Natural killer cell (primary cell): ENCODE results near the gene RPP25L. TPM values are rescaled to one million over a fixed set of nuclear protein-coding genes. Genes with fewer than 3 reads are reported as not detected.

Source experiments
- ATAC-seq, 3 donors: fragments of 150-1000 bp in 2 of 3; fragments of 200-7000 bp in 1 of 3; cut with Tn5 transposase; 1 replicate in 1 of 3; 2 replicates in 2 of 3; pipeline ENCODE4 v1.10.0; 2021; ENCODE audit warnings: mild to moderate bottlenecking in 2 of 3, moderate library complexity in 2 of 3
- DNase-seq, 2 donors: peaks; one replicate each; pipeline versions ENCODE4 v3.0.0 to v3.0.0-alpha.2; 2013 to 2021; ENCODE audit warnings: mixed read lengths in 1 of 2
- H3K27ac ChIP-seq: one replicate; pipeline ENCODE4 v1.5.1; 2013; ENCODE audit warnings: mild to moderate bottlenecking, low read length
- H3K27me3 ChIP-seq: one replicate; pipeline ENCODE4 v1.6.1; 2013; ENCODE audit warnings: low read length; ENCODE audit not compliant: control insufficient read depth, insufficient read depth
- H3K36me3 ChIP-seq: one replicate; pipeline ENCODE4 v1.6.1; 2013; ENCODE audit warnings: low read length; ENCODE audit not compliant: control insufficient read depth, insufficient read depth
- H3K4me1 ChIP-seq: one replicate; pipeline ENCODE4 v1.6.1; 2013; ENCODE audit warnings: low read length; ENCODE audit not compliant: control insufficient read depth, insufficient read depth
- H3K4me3 ChIP-seq: one replicate; pipeline ENCODE4 v1.5.1; 2013; ENCODE audit warnings: low read length
- H3K9me3 ChIP-seq: one replicate; pipeline ENCODE4 v1.6.1; 2013; ENCODE audit warnings: low read length; ENCODE audit not compliant: control insufficient read depth, insufficient read depth
- H3K27ac Mint-ChIP-seq, 2 donors: one replicate each; pipeline ENCODE4 v1.8.0; 2022; ENCODE audit warnings: mild to moderate bottlenecking in 2 of 2, mixed read lengths in 2 of 2, moderate library complexity in 1 of 2
- H3K27me3 Mint-ChIP-seq, 2 donors: one replicate each; pipeline ENCODE4 v1.8.0; 2022; ENCODE audit warnings: low read depth in 2 of 2, mixed read lengths in 2 of 2
- H3K36me3 Mint-ChIP-seq: one replicate; pipeline ENCODE4 v1.8.0; 2022; ENCODE audit warnings: mixed read lengths
- H3K4me1 Mint-ChIP-seq, 2 donors: one replicate each; pipeline ENCODE4 v1.8.0; 2022; ENCODE audit warnings: mixed read lengths in 2 of 2
- H3K4me3 Mint-ChIP-seq: one replicate; pipeline ENCODE4 v1.8.0; 2022; ENCODE audit warnings: mild to moderate bottlenecking, moderate library complexity, mixed read lengths
- H3K9me3 Mint-ChIP-seq, 2 donors: one replicate each; pipeline ENCODE4 v1.8.0; 2022; ENCODE audit warnings: mixed read lengths in 2 of 2
- CTCF ChIP-seq: fragments of 200-600 bp; IDR thresholded peaks from one replicate; pipeline ENCODE4 v1.8.0; 2022; ENCODE audit warnings: antibody characterized with exemption
- WGBS: methylation state at CpG from one replicate; pipeline ENCODE4 v1.1.7; 2013; ENCODE audit warnings: missing lambda C conversion rate; ENCODE audit not compliant: insufficient coverage; 5-methylcytosine and 5-hydroxymethylcytosine counted together
- intact Hi-C: fragments of 100-400 bp; cut with micrococcal nuclease; formaldehyde crosslinking; loops from one replicate; pipeline ENCODE4 v1.14.2; 2022
- total RNA-seq, 4 donors: library from RNA; stranded (reverse); fragments of 120-200 nt in 1 of 4; gene quantifications; one replicate each; pipeline versions ENCODE4 v1.2.3 to v1.2.4, GENCODE V29; 2013 to 2022

RPP25L gene
- total RNA-seq, 3 donors from 2014 or later (not counting 1 experiment from before 2014, with no cell fraction given), result 9.3 to 15.0 (median 9.8) TPM

GRCh38 chr9:34590381-34591247 is 21.3 kb downstream of the RPP25L start:
- peaks cover 28% of the 10 kb centered on the region for H3K4me1 ChIP-seq
- ATAC-seq (no peak), DNase-seq (peak in 1 of 2 donors; percentile 22)
- WGBS, result 3% methylated on average over 34 of the region's 40 CpGs
- no peaks in the 10 kb centered on the region for H3K36me3 Mint-ChIP-seq
- intact Hi-C loops, result loop anchor here (5.0 kb wide), 1 partner anchor 153 kb away; no protein-coding TSS in a partner anchor
- no peak overlapping the region for H3K27ac ChIP-seq
- peaks cover 9 to 45% of the 10 kb centered on the region in 2 donors for H3K4me1 Mint-ChIP-seq
- H3K36me3 ChIP-seq, result no peaks in the 10 kb centered on the region
- no peaks in the 10 kb centered on the region for H3K9me3 ChIP-seq
- peaks cover 56 to 69% of the 10 kb centered on the region in 2 donors for H3K27me3 Mint-ChIP-seq
- peak overlapping the region in 1 of 2 donors; percentile 31 for H3K27ac Mint-ChIP-seq
- peaks cover 40% of the 10 kb centered on the region for H3K27me3 ChIP-seq
- H3K4me3 ChIP-seq, result peak overlapping the region; percentile 20
- TF ChIP-seq CTCF, result no peak
- peak overlapping the region; percentile 55 for H3K4me3 Mint-ChIP-seq
- no peaks in the 10 kb centered on the region for H3K9me3 Mint-ChIP-seq

- no peak for TF ChIP-seq CTCF
- H3K27ac Mint-ChIP-seq, result peak within 1 kb of the TSS in 1 of 2 donors; percentile 31
Measured at GRCh38 chr9:34589636-34590380, 22.1 kb downstream of the RPP25L start, which contains the start of gene CNTFR. CNTFR (minus strand) TSS chr9:34589724; CDS start chr9:34568981, 20,743 bp downstream.

GRCh38 chr9:34588671-34589635 is 22.9 kb downstream of the RPP25L start:
- no peaks in the 10 kb centered on the region for H3K36me3 ChIP-seq
- Mint-ChIP-seq H3K4me1 (peaks cover 9 to 47% of the 10 kb centered on the region in 2 donors), H3K27ac (no peak overlapping the region), H3K36me3 (no peaks in the 10 kb centered on the region), H3K4me3 (peak overlapping the region; percentile 17), H3K27me3 (peaks cover 68 to 69% of the 10 kb centered on the region in 2 donors), H3K9me3 (no peaks in the 10 kb centered on the region)
- H3K4me1 ChIP-seq, result peaks cover 28% of the 10 kb centered on the region
- ATAC-seq, result no peak
- no peak overlapping the region for H3K4me3 ChIP-seq
- intact Hi-C loops, result no loop called here
- DNase-seq, result no peak
- H3K27me3 ChIP-seq, result peaks cover 38% of the 10 kb centered on the region
- 4% methylated on average over 86 of the region's 86 CpGs for WGBS
- TF ChIP-seq CTCF, result no peak
- H3K9me3 ChIP-seq, result no peaks in the 10 kb centered on the region
- no peak overlapping the region for H3K27ac ChIP-seq

More at GRCh38 chr9:34589636-34590380, 22.1 kb downstream of the RPP25L start, which contains the start of gene CNTFR:
- Histone ChIP-seq H3K4me3 (no peak within 1 kb of the TSS), H3K27me3 (peaks cover 39% of the 10 kb centered on the region), H3K36me3 (no peaks in the 10 kb centered on the region), H3K4me1 (peaks cover 28% of the 10 kb centered on the region), H3K27ac (no peak within 1 kb of the TSS), H3K9me3 (no peaks in the 10 kb centered on the region)
- Mint-ChIP-seq H3K4me1 (peaks cover 9 to 47% of the 10 kb centered on the region in 2 donors), H3K36me3 (no peaks in the 10 kb centered on the region), H3K27me3 (peaks cover 61 to 69% of the 10 kb centered on the region in 2 donors), H3K4me3 (peak within 1 kb of the TSS; percentile 55), H3K9me3 (no peaks in the 10 kb centered on the region)
- intact Hi-C loops, result loop anchor here (5.0 kb wide), 1 partner anchor 153 kb away; no protein-coding TSS in a partner anchor
- ATAC-seq (peak in 1 of 3 donors; percentile 27), DNase-seq (peak in 1 of 2 donors; percentile 31)
- under 1% methylated on average over 104 of the region's 104 CpGs for WGBS
